Coronary artery (tissue), 2 donors: ENCODE results near the gene CYP26A1.

Experiments used
- DNase-seq: peaks from one replicate; pipeline ENCODE4 v3.0.0-alpha.2; 2017; ENCODE audit warnings: low spot score
- H3K27ac ChIP-seq, 2 donors: fragments of 200-600 bp; sonication (generic); one replicate each; pipeline ENCODE4 v1.5.1; 2016 to 2019
- H3K4me3 ChIP-seq: fragments of 200-600 bp; sonication (generic); 2 replicates; pipeline ENCODE4 v1.5.1; 2016; ENCODE audit warnings: mild to moderate bottlenecking, moderate library complexity
- CTCF ChIP-seq: fragments of 200-600 bp; sonication (generic); IDR thresholded peaks from one replicate; pipeline ENCODE4 v1.5.1; 2019; ENCODE audit warnings: antibody characterized with exemption

Gene CYP26A1

GRCh38 chr10:93074597-93075368 lies 1.1 kb downstream of the CYP26A1 start:
- DNase-seq = peak; percentile 53
- Histone ChIP-seq H3K27ac (no peak overlapping the region), H3K4me3 (peak overlapping the region; percentile 73)
- TF ChIP-seq CTCF = no peak

GRCh38 chr10:93075369-93076221 lies 1.9 kb downstream of the CYP26A1 start:
- TF ChIP-seq CTCF = no peak
- Histone ChIP-seq H3K27ac (no peak overlapping the region), H3K4me3 (no peak overlapping the region)
- DNase-seq = peak; percentile 41

DNA sequence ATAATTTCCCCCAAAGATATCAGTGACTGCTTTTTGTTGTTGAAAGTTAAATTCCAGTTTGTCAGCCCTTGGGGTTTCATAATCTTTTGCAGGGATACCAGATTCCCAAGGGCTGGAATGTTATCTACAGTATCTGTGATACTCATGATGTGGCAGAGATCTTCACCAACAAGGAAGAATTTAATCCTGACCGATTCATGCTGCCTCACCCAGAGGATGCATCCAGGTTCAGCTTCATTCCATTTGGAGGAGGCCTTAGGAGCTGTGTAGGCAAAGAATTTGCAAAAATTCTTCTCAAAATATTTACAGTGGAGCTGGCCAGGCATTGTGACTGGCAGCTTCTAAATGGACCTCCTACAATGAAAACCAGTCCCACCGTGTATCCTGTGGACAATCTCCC lies 3.2 kb downstream of the CYP26A1 start:
- no peak for TF ChIP-seq CTCF
- H3K4me3 ChIP-seq = no peak overlapping the region
- H3K27ac ChIP-seq = no peak overlapping the region
- DNase-seq = no peak

GRCh38 chr10:93077860-93078337 lies 4.2 kb downstream of the CYP26A1 start:
- TF ChIP-seq CTCF = no peak
- DNase-seq = no peak
- no peak overlapping the region for H3K27ac ChIP-seq
- H3K4me3 ChIP-seq = no peak overlapping the region

GRCh38 chr10:93079663-93080349 lies 6.1 kb downstream of the CYP26A1 start:
- Histone ChIP-seq H3K27ac (no peak overlapping the region), H3K4me3 (no peak overlapping the region)
- DNase-seq = peak; percentile 49
- TF ChIP-seq CTCF = no peak

GRCh38 chr10:93080350-93081046 lies 6.8 kb downstream of the CYP26A1 start:
- DNase-seq = peak; percentile 76
- H3K4me3 ChIP-seq = no peak overlapping the region
- no peak overlapping the region for H3K27ac ChIP-seq
- peak; percentile 76 for TF ChIP-seq CTCF
